ENCODE data around the gene KIF13A.

- TF ChIP-seq CTCF (IDR thresholded peaks at IDR 0.05) = no peak
- TF ChIP-seq EZH2 (IDR thresholded peaks at IDR 0.05) = no peak
- no peak for TF ChIP-seq EZH2phosphoT487 (IDR thresholded peaks at IDR 0.05)
Observed at GRCh38 chr6:17714879-17715851, 272.3 kb downstream of the KIF13A start.
